GM19238 (cell line): ENCODE measurements around the gene AMY2B.
"Not testable (repeated sequence)": the region's sequence is repeated elsewhere in the genome, so short reads cannot be mapped to it uniquely, and the experiment has no call there.

Experiments used
- DNase-seq: peaks from one replicate; pipeline ENCODE4 v3.0.0; 2011; ENCODE audit warnings: low spot score; ENCODE audit not compliant: insufficient read length

Gene AMY2B

DNA sequence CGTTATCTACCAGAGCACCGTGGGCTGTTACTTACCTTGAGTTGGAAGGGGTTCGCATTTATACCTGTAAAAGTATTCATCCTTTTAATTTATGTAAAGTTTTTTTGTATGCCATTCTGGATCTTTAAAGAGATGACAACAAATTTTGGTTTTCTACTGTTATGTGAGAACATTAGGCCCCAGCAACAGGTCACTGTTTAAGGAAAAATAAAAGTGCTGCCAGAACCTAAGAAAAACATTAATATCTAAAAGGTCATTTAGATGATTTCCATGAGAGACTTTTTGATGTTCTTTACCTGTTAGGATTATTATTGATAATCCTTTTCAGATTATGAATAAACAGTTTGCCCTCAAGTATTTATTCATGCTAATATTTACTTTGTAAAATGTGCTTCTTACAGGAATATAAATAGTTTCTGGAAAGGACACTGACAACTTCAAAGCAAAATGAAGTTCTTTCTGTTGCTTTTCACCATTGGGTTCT lies 45.6 kb downstream of the AMY2B start, which contains the start of gene AMY2A:
TSS of gene AMY2A (plus strand) at position 434 of the 484 bp plus-strand sequence. CDS start at position 448, 14 bp downstream.
- DNase-seq, result not testable (repeated sequence)

DNA sequence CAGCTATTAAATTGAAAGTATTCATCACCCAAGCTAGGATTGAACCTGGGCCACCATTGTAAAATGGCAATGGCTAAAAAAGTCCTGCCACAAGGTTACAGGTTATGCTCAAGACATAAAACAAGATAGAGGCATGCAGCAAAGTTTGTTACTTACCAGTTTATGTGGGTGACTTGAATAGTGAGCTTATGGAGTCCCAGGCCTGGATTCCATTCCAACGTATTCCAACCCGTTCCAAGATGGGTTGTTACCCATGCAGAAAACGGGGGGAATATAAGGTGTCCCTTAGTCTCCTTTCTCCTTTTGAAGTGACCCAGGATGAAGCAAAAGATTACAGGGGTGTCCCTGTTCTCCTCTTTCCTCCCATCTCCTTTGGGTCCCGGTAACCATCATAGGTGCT lies 56.0 kb downstream of the AMY2B start:
- DNase-seq, result not testable (repeated sequence)
